Heart right ventricle (tissue), 16 donors: ENCODE measurements around the gene CACNG1. TPM values are rescaled to one million over a fixed set of nuclear protein-coding genes. Genes with fewer than 3 reads are reported as not detected.

Experiments
- ATAC-seq, 8 donors: fragments of 200-7000 bp; cut with Tn5 transposase; one replicate each; pipeline ENCODE4 v1.9.1; 2020; ENCODE audit warnings: mild to moderate bottlenecking in 8 of 8, moderate library complexity in 8 of 8, moderate number of reproducible peaks in 1 of 8
- DNase-seq, 2 donors: peaks; one replicate each; pipeline ENCODE4 v3.0.0-alpha.2; 2020
- H3K27ac ChIP-seq, 10 donors: fragments of 200-600 bp; sonication (generic) in 2 of 10; one replicate each; pipeline versions ENCODE4 v1.5.0 to v1.8.0; 2020 to 2022; ENCODE audit warnings: mild to moderate bottlenecking in 3 of 10
- H3K27me3 ChIP-seq, 7 donors: fragments of 200-600 bp; one replicate each; pipeline ENCODE4 v1.8.0; 2021 to 2022; ENCODE audit warnings: mild to moderate bottlenecking in 2 of 7
- H3K36me3 ChIP-seq, 9 donors: fragments of 200-600 bp; sonication (generic) in 1 of 9; one replicate each; pipeline versions ENCODE4 v1.5.0 to v1.8.0; 2020 to 2022; ENCODE audit warnings: mild to moderate bottlenecking in 2 of 9
- H3K4me1 ChIP-seq, 9 donors: fragments of 200-600 bp; sonication (generic) in 1 of 9; one replicate each; pipeline versions ENCODE4 v1.5.0 to v1.8.0; 2020 to 2022; ENCODE audit warnings: mild to moderate bottlenecking in 4 of 9
- H3K4me3 ChIP-seq, 10 donors: fragments of 200-600 bp; sonication (generic) in 2 of 10; one replicate each; pipeline versions ENCODE4 v1.5.0 to v1.8.0; 2020 to 2022; ENCODE audit warnings: mild to moderate bottlenecking in 7 of 10, moderate library complexity in 2 of 10
- H3K9me3 ChIP-seq, 11 donors: fragments of 200-600 bp in 10 of 11; sonication (generic) in 2 of 11; one replicate each; pipeline versions ENCODE4 v1.5.0 to v1.8.0; 2013 to 2022; ENCODE audit warnings: mild to moderate bottlenecking in 2 of 11, control low read depth in 1 of 11, moderate library complexity in 1 of 11
- CTCF ChIP-seq, 9 donors: fragments of 200-600 bp; sonication (generic) in 2 of 9; IDR thresholded peaks; one replicate each; pipeline versions ENCODE4 v1.5.0 to v1.8.0; 2021 to 2022; ENCODE audit warnings: antibody characterized with exemption in 9 of 9, mild to moderate bottlenecking in 5 of 9, moderate library complexity in 1 of 9
- WGBS, 2 donors: extraction: QIAGEN DNeasy Blood & Tissue Kit; methylation state at CpG; one replicate each; pipeline ENCODE4 v1.1.7; 2013; ENCODE audit warnings: inconsistent platforms in 1 of 2; 5-methylcytosine and 5-hydroxymethylcytosine counted together
- intact Hi-C, 10 donors: fragments of 100-400 bp; cut with DNase I; formaldehyde crosslinking; loops; one replicate each; pipeline versions ENCODE4 v1.11.1 to v1.14.2; 2022
- long read RNA-seq, 3 donors: library from polyadenylated mRNA; unstranded; transcript quantifications; one replicate each; pipeline ENCODE4 v2.0.0, GENCODE V29; 2020 to 2021
- polyA plus RNA-seq, 2 donors: library from polyadenylated mRNA; stranded (reverse); fragments of 200-250 nt; gene quantifications; one replicate each; pipeline ENCODE4 v1.2.3, GENCODE V29; 2013
- total RNA-seq, 10 donors: library from RNA; stranded (reverse); fragmentation: NEBNext Ultra II Directional in 3 of 10; extraction: Animal tissue kit (Norgen Biotek cat#: 25700) in 3 of 10; gene quantifications; one replicate each; pipeline versions ENCODE4 v1.2.1 to v1.2.4, GENCODE V29; 2021 to 2023
- donor health status: Arrhythmogenic right ventricular cardiomyopathy.
- donor health status: ischemic (EF 13 %, LVEDD 7.1; RV severe dilation, severe dysfunction).
- donor health status: healthy with polysubstance abuse.
- donor health status: DM: no; HTN: yes; CAD: no.
- donor health status: DM: no; HTN: no; CAD: no.
- donor health status: ischemic (EF 25% LVEDD 6.9; RV normal size, moderate dysfunction).
- donor health status: ischemic (EF 25% LVEDD 5.7; RV mildly dilated, moderate dysfunction).
- donor health status: healthy.
- donor health status: DM: yes; HTN: yes; CAD: no.
- donor health status: Ischemic cardiomyopathy.
- donor health status: ischemic (EF 35%, LVEDD 5.7; RV mildly dilated, moderate dysfunction).
- donor health status: nonischemic (EF 11% LVEDD 7.7; RV severe dilation, severe dysfunction).
- donor health status: DM: yes; HTN: yes; CAD: no.
- donor health status: PGD.
- donor health status: ischemic (EF 29% LVEDD 5.4; RV normal size, mild dysfunction).
- donor health status: nonischemic (EF 23%, LVEDD 6.1; RV moderate dilation, normal function).

The CACNG1 gene, protein sequence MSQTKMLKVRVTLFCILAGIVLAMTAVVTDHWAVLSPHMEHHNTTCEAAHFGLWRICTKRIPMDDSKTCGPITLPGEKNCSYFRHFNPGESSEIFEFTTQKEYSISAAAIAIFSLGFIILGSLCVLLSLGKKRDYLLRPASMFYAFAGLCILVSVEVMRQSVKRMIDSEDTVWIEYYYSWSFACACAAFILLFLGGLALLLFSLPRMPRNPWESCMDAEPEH
- total RNA-seq, result under 1 TPM in 1 of 10 donors, not detected in 9; 0.26 TPM
- polyA plus RNA-seq, result not detected
- long read RNA-seq, donor 1, result 0 reads
- long read RNA-seq, donor 2, result 0 reads
- long read RNA-seq, donor 3, result 0 reads

GRCh38 chr17:67044016-67044772 lies at the start of gene CACNG1:
CACNG1 (plus strand) TSS chr17:67044554; CDS start chr17:67044661, 107 bp downstream.
- no peak within 1 kb of the TSS for H3K4me3 ChIP-seq
- H3K9me3 ChIP-seq, result peaks cover 0 to 20% (median 16%) of the 10 kb centered on the region in 11 donors
- no peak for TF ChIP-seq CTCF (IDR thresholded peaks at IDR 0.05)
- no peak for DNase-seq
- intact Hi-C loops, result no loop called here
- peak within 1 kb of the TSS in 1 of 10 donors; percentile 44 for H3K27ac ChIP-seq
- no peaks in the 10 kb centered on the region for H3K36me3 ChIP-seq
- peaks cover 0 to 11% (median 0%) of the 10 kb centered on the region in 9 donors for H3K4me1 ChIP-seq
- 85 to 87% methylated on average over 32 of the region's 32 CpGs for WGBS, 2 donors
- no peaks in the 10 kb centered on the region for H3K27me3 ChIP-seq
- ATAC-seq, result peak in 4 of 8 donors; percentile 9 to 52 (median 38)

DNA sequence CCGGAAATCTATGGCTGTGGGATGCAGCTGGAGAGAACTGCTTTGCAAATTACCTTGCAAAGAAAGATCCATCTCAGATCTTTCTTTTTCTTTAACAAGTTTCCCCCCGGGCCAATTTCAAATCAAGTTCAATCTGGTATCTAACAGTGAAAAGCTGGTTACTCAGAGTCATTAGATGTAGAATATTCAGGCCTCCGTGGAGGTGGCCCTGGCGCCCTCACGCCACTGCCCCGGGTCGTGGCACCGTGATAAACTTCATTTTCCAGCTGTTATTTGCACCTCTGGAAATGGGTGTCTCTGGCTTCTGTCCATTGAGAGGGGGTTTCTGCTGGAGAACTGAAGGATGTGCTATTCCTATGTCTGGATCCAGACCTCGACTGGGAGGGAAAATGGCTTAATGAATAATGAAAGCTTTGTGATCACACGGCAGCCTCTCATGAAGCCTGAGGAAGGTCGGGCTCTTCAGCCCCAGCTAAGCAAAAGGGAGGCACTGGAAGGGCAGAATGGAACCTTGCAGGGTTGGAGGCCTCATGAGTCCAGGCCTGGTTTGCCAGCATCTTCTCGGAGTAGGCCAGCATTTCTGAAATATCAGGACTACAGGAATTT lies 49.3 kb upstream of the CACNG1 start:
- no peak overlapping the region for H3K4me3 ChIP-seq
- no peaks in the 10 kb centered on the region for H3K4me1 ChIP-seq
- no peaks in the 10 kb centered on the region for H3K9me3 ChIP-seq
- DNase-seq (no peak), ATAC-seq (no peak)
- intact Hi-C loops, result no loop called here
- no peak for TF ChIP-seq CTCF (IDR thresholded peaks at IDR 0.05)
- H3K36me3 ChIP-seq, result no peaks in the 10 kb centered on the region
- peaks cover 0 to 9% (median 3%) of the 10 kb centered on the region in 7 donors for H3K27me3 ChIP-seq
- H3K27ac ChIP-seq, result no peak overlapping the region
- 80% methylated on average over 12 of the region's 12 CpGs for WGBS, 2 donors

DNA sequence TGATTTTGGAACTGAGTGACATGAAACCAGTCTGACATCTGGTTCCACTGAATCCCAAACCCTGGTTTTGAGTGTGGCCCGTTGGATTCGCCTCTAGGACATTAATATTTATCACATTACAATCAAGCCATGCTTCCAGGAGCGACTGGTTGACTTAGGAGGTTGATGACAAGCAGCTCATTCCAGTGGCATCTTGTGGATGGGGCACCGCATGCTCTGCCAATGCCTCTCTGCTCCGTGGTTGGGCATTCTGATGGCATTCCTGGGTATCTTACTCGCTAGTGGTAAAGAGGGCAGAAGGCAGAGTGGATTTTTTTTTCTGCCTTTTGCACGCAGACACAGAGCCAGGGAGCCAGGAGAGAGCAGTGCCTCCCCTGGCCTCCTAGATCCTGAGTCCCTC lies 48.4 kb upstream of the CACNG1 start:
- DNase-seq (no peak), ATAC-seq (no peak)
- no peaks in the 10 kb centered on the region for H3K36me3 ChIP-seq
- intact Hi-C loops, result no loop called here
- no peaks in the 10 kb centered on the region for H3K4me1 ChIP-seq
- H3K4me3 ChIP-seq, result no peak overlapping the region
- no peak for TF ChIP-seq CTCF (IDR thresholded peaks at IDR 0.05)
- 56 to 67% methylated on average over 7 of the region's 7 CpGs for WGBS, 2 donors
- no peak overlapping the region for H3K27ac ChIP-seq
- H3K27me3 ChIP-seq, result peaks cover 0 to 4% (median 1%) of the 10 kb centered on the region in 7 donors
- no peaks in the 10 kb centered on the region for H3K9me3 ChIP-seq

GRCh38 chr17:66996926-66997325 lies 47.4 kb upstream of the CACNG1 start:
- Histone ChIP-seq H3K27me3 (peaks cover 0 to 4% (median 0%) of the 10 kb centered on the region in 7 donors), H3K27ac (no peak overlapping the region), H3K9me3 (no peaks in the 10 kb centered on the region), H3K36me3 (no peaks in the 10 kb centered on the region), H3K4me1 (no peaks in the 10 kb centered on the region), H3K4me3 (no peak overlapping the region)
- no peak for TF ChIP-seq CTCF (IDR thresholded peaks at IDR 0.05)
- ATAC-seq (no peak), DNase-seq (no peak)
- intact Hi-C loops, result no loop called here
- WGBS, 2 donors, result 91 to 94% methylated on average over 5 of the region's 5 CpGs
